Progenitor cell of endocrine pancreas (in vitro differentiated cells): ENCODE results near the gene CCDC78. TPM values are rescaled to one million over a fixed set of nuclear protein-coding genes. Genes with fewer than 3 reads are reported as not detected.
A peak's percentile ranks its signal among the peaks of the same experiment; 100 is the strongest.

ENCODE experiments used
- DNase-seq: peaks from one replicate; pipeline ENCODE4 v3.0.0; 2021; ENCODE audit warnings: low spot score; ENCODE audit not compliant: unreplicated experiment
- H3K27ac Mint-ChIP-seq: 2 replicates; pipeline ENCODE4 v1.8.0; 2021; ENCODE audit warnings: mild to moderate bottlenecking, moderate library complexity, mixed read lengths
- H3K27me3 Mint-ChIP-seq: 2 replicates; pipeline ENCODE4 v1.8.0; 2021; ENCODE audit warnings: mixed read lengths
- H3K36me3 Mint-ChIP-seq: 2 replicates; pipeline ENCODE4 v1.8.0; 2022; ENCODE audit warnings: mixed read lengths; ENCODE audit not compliant: insufficient read depth
- H3K4me1 Mint-ChIP-seq: 2 replicates; pipeline ENCODE4 v1.8.0; 2021; ENCODE audit warnings: low read depth, mixed read lengths
- H3K4me3 Mint-ChIP-seq: 2 replicates; pipeline ENCODE4 v1.8.0; 2021; ENCODE audit warnings: low read depth, mild to moderate bottlenecking, moderate library complexity, mixed read lengths
- H3K9me3 Mint-ChIP-seq: 2 replicates; pipeline ENCODE4 v1.8.0; 2021; ENCODE audit warnings: low read depth, mixed read lengths
- total RNA-seq: library from RNA; stranded (reverse); gene quantifications from 2 replicates; pipeline ENCODE4 v1.2.1, GENCODE V29; 2021
- TF ChIP-seq, protein P1 (sequence below): fragments of 200-600 bp; sonication (generic); IDR thresholded peaks from one replicate; pipeline ENCODE4 v1.5.0; 2021; ENCODE audit warnings: antibody characterized with exemption, mild to moderate bottlenecking; ENCODE audit not compliant: unreplicated experiment

CCDC78 gene
- total RNA-seq, 1 donor from 2014 or later = 3.2 TPM

- DNase-seq = no peak
- H3K36me3 Mint-ChIP-seq = peaks cover 10% of the 10 kb centered on the region
- H3K27me3 Mint-ChIP-seq = no peaks in the 10 kb centered on the region
- no peaks in the 10 kb centered on the region for H3K9me3 Mint-ChIP-seq
- H3K27ac Mint-ChIP-seq = peak overlapping the region; percentile 49
- TF ChIP-seq, protein P1, sequence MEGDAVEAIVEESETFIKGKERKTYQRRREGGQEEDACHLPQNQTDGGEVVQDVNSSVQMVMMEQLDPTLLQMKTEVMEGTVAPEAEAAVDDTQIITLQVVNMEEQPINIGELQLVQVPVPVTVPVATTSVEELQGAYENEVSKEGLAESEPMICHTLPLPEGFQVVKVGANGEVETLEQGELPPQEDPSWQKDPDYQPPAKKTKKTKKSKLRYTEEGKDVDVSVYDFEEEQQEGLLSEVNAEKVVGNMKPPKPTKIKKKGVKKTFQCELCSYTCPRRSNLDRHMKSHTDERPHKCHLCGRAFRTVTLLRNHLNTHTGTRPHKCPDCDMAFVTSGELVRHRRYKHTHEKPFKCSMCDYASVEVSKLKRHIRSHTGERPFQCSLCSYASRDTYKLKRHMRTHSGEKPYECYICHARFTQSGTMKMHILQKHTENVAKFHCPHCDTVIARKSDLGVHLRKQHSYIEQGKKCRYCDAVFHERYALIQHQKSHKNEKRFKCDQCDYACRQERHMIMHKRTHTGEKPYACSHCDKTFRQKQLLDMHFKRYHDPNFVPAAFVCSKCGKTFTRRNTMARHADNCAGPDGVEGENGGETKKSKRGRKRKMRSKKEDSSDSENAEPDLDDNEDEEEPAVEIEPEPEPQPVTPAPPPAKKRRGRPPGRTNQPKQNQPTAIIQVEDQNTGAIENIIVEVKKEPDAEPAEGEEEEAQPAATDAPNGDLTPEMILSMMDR = no peak
- peak overlapping the region; percentile 79 for H3K4me3 Mint-ChIP-seq
- peaks cover 11% of the 10 kb centered on the region for H3K4me1 Mint-ChIP-seq
Measured at GRCh38 chr16:683396-684070, 42.7 kb downstream of the CCDC78 start.

DNA sequence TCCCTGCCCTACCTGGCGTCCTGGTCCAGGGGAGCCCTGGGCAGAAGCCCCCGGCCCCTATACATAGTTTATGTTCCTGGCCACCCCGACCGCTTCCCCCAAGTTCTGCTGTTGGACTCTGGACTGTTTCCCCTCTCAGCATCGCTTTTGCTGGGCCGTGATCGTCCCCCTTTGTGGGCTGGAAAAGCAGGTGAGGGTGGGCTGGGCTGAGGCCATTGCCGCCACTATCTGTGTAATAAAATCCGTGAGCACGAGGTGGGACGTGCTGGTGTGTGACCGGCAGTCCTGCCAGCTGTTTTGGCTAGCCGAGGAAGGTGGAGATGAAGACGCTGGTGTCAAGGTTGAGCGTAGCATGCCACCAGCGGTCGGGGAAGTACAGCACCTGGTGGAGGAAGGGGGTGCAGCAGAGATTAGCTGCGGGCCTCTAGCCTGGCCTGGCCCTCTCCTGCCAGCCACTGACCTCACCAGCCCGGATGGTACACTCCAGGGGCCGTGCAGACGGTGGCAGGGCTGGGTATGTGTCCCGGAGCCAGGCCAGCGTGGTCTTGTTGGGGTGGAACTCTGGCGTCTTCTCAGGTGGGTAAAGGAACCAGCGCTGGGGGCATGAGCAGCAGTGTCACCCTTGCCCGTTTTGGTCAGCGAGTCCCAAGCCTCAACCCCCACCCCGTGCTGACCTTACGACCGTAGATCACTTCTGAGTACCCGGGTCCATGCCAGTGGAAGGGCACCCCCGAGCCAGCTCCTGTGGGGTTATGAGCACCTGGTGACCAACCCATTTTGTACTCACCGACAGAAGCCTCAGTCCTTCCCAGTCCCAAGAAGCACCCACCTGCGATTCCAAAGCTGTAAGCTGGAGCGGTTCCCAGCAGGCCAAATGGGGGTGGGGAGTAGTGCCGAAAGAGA lies 43.5 kb downstream of the CCDC78 start:
- no peaks in the 10 kb centered on the region for H3K27me3 Mint-ChIP-seq
- H3K4me3 Mint-ChIP-seq = peak overlapping the region; percentile 79
- H3K36me3 Mint-ChIP-seq = peaks cover 10% of the 10 kb centered on the region
- no peak for DNase-seq
- no peaks in the 10 kb centered on the region for H3K9me3 Mint-ChIP-seq
- H3K4me1 Mint-ChIP-seq = peaks cover 11% of the 10 kb centered on the region
- peak overlapping the region; percentile 49 for H3K27ac Mint-ChIP-seq
- TF ChIP-seq, protein P1 = no peak

DNA sequence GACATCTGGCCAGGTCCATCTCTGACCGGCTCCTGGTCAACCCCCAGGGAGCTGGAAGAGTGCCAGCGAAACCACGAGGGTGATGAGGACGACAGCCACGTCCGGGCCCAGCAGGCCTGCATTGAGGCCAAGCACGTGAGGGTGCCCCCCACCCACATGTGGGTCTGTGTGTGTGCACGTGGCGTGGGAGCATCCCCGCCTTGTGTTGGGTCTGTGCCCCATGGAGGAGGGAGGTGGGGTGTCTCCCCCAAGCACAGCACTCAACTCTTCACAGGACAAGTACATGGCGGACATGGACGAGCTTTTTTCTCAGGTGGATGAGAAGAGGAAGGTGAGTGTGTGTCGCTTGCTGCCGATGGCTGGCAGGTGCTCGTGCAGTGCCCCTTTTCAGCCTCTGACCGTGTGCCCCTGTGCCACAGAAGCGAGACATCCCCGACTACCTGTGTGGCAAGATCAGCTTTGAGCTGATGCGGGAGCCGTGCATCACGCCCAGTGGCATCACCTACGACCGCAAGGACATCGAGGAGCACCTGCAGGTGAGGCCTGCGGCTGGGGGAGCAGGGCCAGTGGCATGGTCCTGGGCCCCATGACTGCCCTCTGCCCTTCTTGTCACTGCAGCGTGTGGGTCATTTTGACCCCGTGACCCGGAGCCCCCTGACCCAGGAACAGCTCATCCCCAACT lies 44.4 kb downstream of the CCDC78 start:
- Mint-ChIP-seq H3K4me1 (peaks cover 11% of the 10 kb centered on the region), H3K9me3 (no peaks in the 10 kb centered on the region), H3K27ac (peak overlapping the region; percentile 49), H3K4me3 (peak overlapping the region; percentile 79), H3K36me3 (peaks cover 10% of the 10 kb centered on the region), H3K27me3 (no peaks in the 10 kb centered on the region)
- DNase-seq = no peak
- TF ChIP-seq, protein P1 = no peak

GRCh38 chr16:680967-681745 lies 45.1 kb downstream of the CCDC78 start:
- Mint-ChIP-seq H3K36me3 (peaks cover 8% of the 10 kb centered on the region), H3K4me3 (peak overlapping the region; percentile 79), H3K4me1 (peaks cover 11% of the 10 kb centered on the region), H3K9me3 (no peaks in the 10 kb centered on the region), H3K27ac (peak overlapping the region; percentile 67), H3K27me3 (no peaks in the 10 kb centered on the region)
- TF ChIP-seq, protein P1 = no peak
- no peak for DNase-seq
